Pancreas (tissue), 10 donors: Measurements from ENCODE around the gene NDST1. TPM values are rescaled to one million over a fixed set of nuclear protein-coding genes. Genes with fewer than 3 reads are reported as not detected.

Source experiments
- ATAC-seq, 4 donors: fragments of 200-7000 bp; cut with Tn5 transposase; one replicate each; pipeline versions ENCODE4 v1.8.0 to v1.9.1; 2020; ENCODE audit warnings: mild to moderate bottlenecking in 4 of 4, moderate library complexity in 4 of 4
- DNase-seq, 6 donors: peaks; one replicate each; pipeline ENCODE4 v3.0.0-alpha.2; 2020
- FAIRE-seq: peaks from 2 replicates; lab custom pipeline; 2012; peaks lifted over from hg19 to GRCh38; lab: Jason Lieb, UNC
- H3K27ac ChIP-seq, 4 donors: fragments of 200-600 bp; sonication (generic); 1 replicate in 3 of 4; 2 replicates in 1 of 4; pipeline versions ENCODE4 v1.5.0 to v1.8.0; 2020
- H3K27me3 ChIP-seq, 4 donors: fragments of 200-600 bp; one replicate each; pipeline ENCODE4 v1.8.0; 2021
- H3K36me3 ChIP-seq, 3 donors: fragments of 200-600 bp; sonication (generic) in 1 of 3; one replicate each; pipeline versions ENCODE4 v1.5.0 to v1.8.0; 2020 to 2021
- H3K4me1 ChIP-seq, 3 donors: fragments of 200-600 bp; one replicate each; pipeline ENCODE4 v1.8.0; 2021
- H3K4me3 ChIP-seq, 4 donors: fragments of 200-600 bp; sonication (generic) in 2 of 4; one replicate each; pipeline versions ENCODE4 v1.5.0 to v1.8.0; 2020 to 2021
- H3K9me3 ChIP-seq, 4 donors: fragments of 200-600 bp; one replicate each; pipeline ENCODE4 v1.8.0; 2021
- CTCF ChIP-seq, 4 donors: fragments of 200-600 bp; sonication (generic) in 3 of 4; IDR thresholded peaks; one replicate each; pipeline versions ENCODE4 v1.5.0 to v1.8.0; 2021; ENCODE audit warnings: antibody characterized with exemption in 4 of 4
- WGBS, 2 donors: extraction: QIAGEN DNeasy Blood & Tissue Kit; methylation state at CpG; one replicate each; pipeline ENCODE4 v1.1.7; 2013; 5-methylcytosine and 5-hydroxymethylcytosine counted together
- intact Hi-C, 3 donors: fragments of 100-400 bp; cut with DNase I; formaldehyde crosslinking; loops; one replicate each; pipeline versions ENCODE4 v1.11.1 to v1.14.2; 2022
- polyA plus RNA-seq, 2 donors: library from polyadenylated mRNA; stranded (reverse); fragments of 200-250 nt; gene quantifications; one replicate each; pipeline ENCODE4 v1.2.3, GENCODE V29; 2013
- total RNA-seq, 6 donors: library from RNA; stranded (reverse); fragmentation: NEBNext Ultra II Directional in 4 of 6; extraction: Animal tissue kit (Norgen Biotek cat#: 25700) in 4 of 6; gene quantifications; one replicate each; pipeline versions ENCODE4 v1.2.1 to v1.2.4, GENCODE V29; 2021 to 2023
- donor health status: healthy with polysubstance abuse.
- donor health status: DM: no; HTN: no; CAD: no; lungs with moderate emphysema.
- donor health status: DM: no; HTN: no; CAD: no.
- donor health status: control.
- donor health status: control.
- donor health status: Bipolar disorder and iron deficiency.
- donor health status: DM: yes; HTN: yes; CAD: no.
- donor health status: DM: no; HTN: no; CAD: no.
- donor health status: DM: no; HTN: no; CAD: no.
- donor health status: DM: yes; HTN: yes; CAD: no.

NDST1 gene
- total and polyA plus RNA-seq, 8 donors, result 9.9 to 57.2 (median 39.8) TPM

DNA sequence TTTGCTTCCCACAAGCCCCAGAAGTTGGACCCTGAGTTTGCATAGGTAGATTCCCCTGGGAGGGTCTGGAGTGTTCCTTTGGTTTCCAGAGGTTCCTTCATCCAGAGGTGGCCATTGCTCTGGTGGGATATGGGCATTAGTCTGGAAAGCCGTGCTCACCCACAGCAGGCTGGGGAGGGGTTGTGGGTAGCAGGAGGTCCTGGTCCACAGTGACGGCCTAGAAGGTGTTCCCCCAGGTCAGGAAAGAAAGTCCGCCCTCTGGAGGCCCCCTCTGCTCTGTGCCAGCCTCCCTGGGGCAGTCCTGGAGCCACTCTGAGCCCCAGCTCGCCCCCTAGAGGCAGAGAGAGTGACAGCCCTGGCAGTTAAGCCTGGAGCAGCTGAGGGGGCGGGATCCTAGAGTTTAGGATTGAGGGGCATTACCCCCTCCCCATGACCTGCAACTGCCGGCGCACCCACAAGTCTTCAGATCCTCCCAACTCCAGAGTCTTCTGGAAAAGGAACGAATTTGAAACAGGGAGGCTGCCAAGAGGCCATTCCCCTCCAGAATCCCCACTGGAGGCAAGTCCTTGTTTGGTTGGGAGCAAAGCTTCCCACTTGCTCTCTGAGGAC is 36.8 kb downstream of the NDST1 start:
- Histone ChIP-seq H3K4me1 (no peaks in the 10 kb centered on the region), H3K4me3 (no peak overlapping the region), H3K36me3 (peaks cover 0 to 66% (median 28%) of the 10 kb centered on the region in 3 donors), H3K9me3 (no peaks in the 10 kb centered on the region), H3K27ac (no peak overlapping the region), H3K27me3 (no peaks in the 10 kb centered on the region)
- no peak for FAIRE-seq
- WGBS, 2 donors, result 33 to 42% methylated on average over 8 of the region's 8 CpGs
- peak; percentile 64 to 86 (median 82) for TF ChIP-seq CTCF (IDR thresholded peaks at IDR 0.05)
- ATAC-seq, result peak; percentile 81 to 95 (median 90)
- intact Hi-C loops, result loop anchor here in 1 of 3 donors (5.0 kb wide), 1 partner anchor 82 kb away; no protein-coding TSS in a partner anchor
- peak; percentile 68 to 88 (median 82) for DNase-seq

DNA sequence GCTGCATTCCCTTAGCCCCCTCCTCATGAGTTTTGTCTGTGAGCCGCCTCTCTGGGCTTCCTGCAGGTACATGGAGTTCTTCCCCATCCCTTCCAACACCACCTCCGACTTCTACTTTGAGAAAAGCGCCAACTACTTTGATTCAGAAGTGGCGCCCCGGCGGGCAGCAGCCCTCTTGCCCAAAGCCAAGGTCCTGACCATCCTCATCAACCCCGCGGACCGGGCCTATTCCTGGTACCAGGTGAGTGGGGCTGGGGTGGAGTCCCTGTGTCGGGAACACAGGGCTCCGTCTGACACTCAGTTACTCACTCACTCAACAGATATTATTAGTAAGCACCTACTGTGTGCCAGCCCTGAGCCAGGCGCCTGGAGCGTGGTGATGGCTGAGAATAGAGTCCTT is 37.3 kb downstream of the NDST1 start:
- H3K4me1 ChIP-seq, result no peaks in the 10 kb centered on the region
- FAIRE-seq (no peak), DNase-seq (peak in 1 of 6 donors; percentile 54), ATAC-seq (no peak)
- peaks cover 0 to 66% (median 23%) of the 10 kb centered on the region in 3 donors for H3K36me3 ChIP-seq
- no peak overlapping the region for H3K27ac ChIP-seq
- intact Hi-C loops, result no loop called here
- no peak for TF ChIP-seq CTCF (IDR thresholded peaks at IDR 0.05)
- H3K27me3 ChIP-seq, result no peaks in the 10 kb centered on the region
- whole genome bisulfite sequencing, 2 donors, result 80 to 86% methylated on average over 13 of the region's 13 CpGs
- H3K9me3 ChIP-seq, result no peaks in the 10 kb centered on the region
- H3K4me3 ChIP-seq, result no peak overlapping the region

GRCh38 chr5:150548123-150548522 is 40.2 kb downstream of the NDST1 start:
- FAIRE-seq (no peak), ATAC-seq (no peak), DNase-seq (no peak)
- Histone ChIP-seq H3K4me1 (no peaks in the 10 kb centered on the region), H3K9me3 (no peaks in the 10 kb centered on the region), H3K27me3 (no peaks in the 10 kb centered on the region), H3K4me3 (no peak overlapping the region), H3K36me3 (peaks cover 0 to 66% (median 27%) of the 10 kb centered on the region in 3 donors), H3K27ac (no peak overlapping the region)
- TF ChIP-seq CTCF (IDR thresholded peaks at IDR 0.05), result no peak
- intact Hi-C loops, result no loop called here
- 76 to 79% methylated on average over 15 of the region's 15 CpGs for WGBS, 2 donors

DNA sequence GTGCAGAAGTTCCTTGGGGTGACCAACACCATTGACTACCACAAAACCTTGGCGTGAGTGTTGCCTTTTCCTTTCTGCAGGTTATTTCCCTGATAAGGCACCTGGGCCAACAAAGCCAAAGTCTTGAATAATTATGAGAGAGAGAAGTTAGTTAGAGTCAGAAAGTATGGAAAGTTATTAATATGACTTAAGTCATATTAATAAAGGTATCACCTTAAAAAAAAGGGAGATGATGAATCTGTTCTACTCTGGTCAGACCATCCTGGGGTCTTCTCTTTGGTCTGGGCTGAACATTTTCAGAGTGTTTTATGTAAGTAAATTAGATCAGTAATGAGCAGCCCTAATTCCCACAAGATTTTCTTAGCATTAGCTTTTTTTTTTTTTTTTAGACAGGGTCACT is 41.8 kb downstream of the NDST1 start:
- Histone ChIP-seq H3K4me3 (no peak overlapping the region), H3K4me1 (no peaks in the 10 kb centered on the region), H3K36me3 (peaks cover 0 to 77% (median 36%) of the 10 kb centered on the region in 3 donors), H3K27me3 (no peaks in the 10 kb centered on the region), H3K9me3 (no peaks in the 10 kb centered on the region), H3K27ac (no peak overlapping the region)
- no peak for DNase-seq
- 87 to 96% methylated on average over 1 of the region's 1 CpG for WGBS, 2 donors
- FAIRE-seq, result no peak
- TF ChIP-seq CTCF (IDR thresholded peaks at IDR 0.05), result no peak
- intact Hi-C loops, result no loop called here
- no peak for ATAC-seq

DNA sequence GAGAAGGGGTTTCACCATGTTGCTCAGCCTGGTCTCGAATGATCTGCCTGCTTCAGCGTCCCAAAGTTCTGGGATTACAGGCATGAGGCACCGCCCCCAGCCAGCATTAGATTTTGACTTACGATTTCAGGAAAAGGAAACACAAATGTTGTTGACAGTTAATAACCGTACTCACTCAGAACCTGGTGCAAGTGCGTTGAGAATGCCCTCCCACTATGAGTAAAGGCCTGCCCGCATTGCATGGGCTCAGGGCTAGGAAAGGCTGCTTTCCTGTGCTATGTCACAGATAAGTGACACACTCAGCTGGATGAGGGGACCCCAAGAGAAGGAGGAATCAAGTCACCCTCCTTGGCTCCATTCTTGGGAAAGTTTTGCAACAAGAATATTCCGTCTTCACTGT is 42.4 kb downstream of the NDST1 start:
- H3K27ac ChIP-seq, result no peak overlapping the region
- H3K4me1 ChIP-seq, result no peaks in the 10 kb centered on the region
- H3K27me3 ChIP-seq, result no peaks in the 10 kb centered on the region
- ATAC-seq, result no peak
- intact Hi-C loops, result no loop called here
- no peak for FAIRE-seq
- DNase-seq, result no peak
- TF ChIP-seq CTCF (IDR thresholded peaks at IDR 0.05), result no peak
- H3K36me3 ChIP-seq, result peaks cover 0 to 79% (median 38%) of the 10 kb centered on the region in 3 donors
- no peaks in the 10 kb centered on the region for H3K9me3 ChIP-seq
- 80 to 84% methylated on average over 8 of the region's 8 CpGs for WGBS, 2 donors
- H3K4me3 ChIP-seq, result no peak overlapping the region
